Ovary (tissue), 3 donors: Measurements from ENCODE around the gene CRB1.

Experiments
- CTCF ChIP-seq, 3 donors: fragments of 450-650 bp in 2 of 3; fragments of 200-600 bp in 1 of 3; IDR thresholded peaks; one replicate each; pipeline versions ENCODE4 v1.5.1 to v1.8.0; 2016 to 2022; ENCODE audit warnings: antibody characterized with exemption in 3 of 3, mild to moderate bottlenecking in 1 of 3
- EP300 ChIP-seq: sonication (generic); formaldehyde crosslinking; IDR thresholded peaks from one replicate; pipeline ENCODE4 v1.6.1; 2017; ENCODE audit warnings: antibody characterized with exemption
- donor health status: DM: no; HTN: no; CAD: no.

- TF ChIP-seq CTCF (IDR thresholded peaks at IDR 0.05) (no peak), EP300 (no peak)
Measured at GRCh38 chr1:197284325-197284724, 16.3 kb downstream of the CRB1 start.
